GM12864 (cell line): Measurements from ENCODE around the gene PDLIM4.
A peak's percentile ranks its signal among the peaks of the same experiment; 100 is the strongest.

ENCODE experiments used
- DNase-seq: peaks from one replicate; pipeline ENCODE4 v3.0.0-alpha.2; 2011; ENCODE audit warnings: low read depth
- H3K4me3 ChIP-seq: 2 replicates; pipeline ENCODE4 v1.5.1; 2011; ENCODE audit warnings: mild to moderate bottlenecking, low read depth, low read length, control low read depth
- TF ChIP-seq, protein P1 (sequence below): IDR thresholded peaks from 2 replicates; pipeline ENCODE4 v1.5.1; 2011; ENCODE audit warnings: low read depth, mild to moderate bottlenecking, moderate library complexity, low read length, control low read depth, inconsistent platforms; ENCODE audit errors: missing control alignments

PDLIM4 gene

GRCh38 chr5:132283423-132284043 is 26.0 kb downstream of the PDLIM4 start:
- no peak for DNase-seq

DNA sequence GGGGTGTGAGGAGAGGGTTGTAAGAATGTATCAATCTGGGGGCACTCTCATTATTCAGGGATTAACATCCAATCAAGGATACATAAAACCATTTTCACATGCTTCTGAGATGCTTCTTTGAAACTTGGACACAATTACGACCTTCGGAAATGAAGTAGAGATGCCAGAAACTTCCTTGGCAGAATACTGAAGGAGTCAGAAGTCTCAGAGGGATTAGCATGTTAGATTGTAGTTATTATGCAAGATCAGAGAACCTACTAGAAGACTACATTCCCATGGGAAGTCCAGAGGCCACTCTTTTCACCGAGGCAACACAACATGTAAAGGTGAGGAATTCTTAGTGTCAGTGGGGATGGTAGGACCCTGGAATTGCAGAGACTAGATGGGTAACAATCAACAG is 31.6 kb downstream of the PDLIM4 start:
- TF ChIP-seq, protein P1, sequence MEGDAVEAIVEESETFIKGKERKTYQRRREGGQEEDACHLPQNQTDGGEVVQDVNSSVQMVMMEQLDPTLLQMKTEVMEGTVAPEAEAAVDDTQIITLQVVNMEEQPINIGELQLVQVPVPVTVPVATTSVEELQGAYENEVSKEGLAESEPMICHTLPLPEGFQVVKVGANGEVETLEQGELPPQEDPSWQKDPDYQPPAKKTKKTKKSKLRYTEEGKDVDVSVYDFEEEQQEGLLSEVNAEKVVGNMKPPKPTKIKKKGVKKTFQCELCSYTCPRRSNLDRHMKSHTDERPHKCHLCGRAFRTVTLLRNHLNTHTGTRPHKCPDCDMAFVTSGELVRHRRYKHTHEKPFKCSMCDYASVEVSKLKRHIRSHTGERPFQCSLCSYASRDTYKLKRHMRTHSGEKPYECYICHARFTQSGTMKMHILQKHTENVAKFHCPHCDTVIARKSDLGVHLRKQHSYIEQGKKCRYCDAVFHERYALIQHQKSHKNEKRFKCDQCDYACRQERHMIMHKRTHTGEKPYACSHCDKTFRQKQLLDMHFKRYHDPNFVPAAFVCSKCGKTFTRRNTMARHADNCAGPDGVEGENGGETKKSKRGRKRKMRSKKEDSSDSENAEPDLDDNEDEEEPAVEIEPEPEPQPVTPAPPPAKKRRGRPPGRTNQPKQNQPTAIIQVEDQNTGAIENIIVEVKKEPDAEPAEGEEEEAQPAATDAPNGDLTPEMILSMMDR, result no peak
- no peak overlapping the region for H3K4me3 ChIP-seq
- DNase-seq, result no peak

More at GRCh38 chr5:132283423-132284043, 26.0 kb downstream of the PDLIM4 start:
- H3K4me3 ChIP-seq, result no peak overlapping the region
- TF ChIP-seq, protein P1, result peak; percentile 65

- no peak for DNase-seq
- no peak overlapping the region for H3K4me3 ChIP-seq
- TF ChIP-seq, protein P1, result no peak
These were observed 33.5 kb downstream of the PDLIM4 start for GRCh38 chr5:132291026-132291425.

DNA sequence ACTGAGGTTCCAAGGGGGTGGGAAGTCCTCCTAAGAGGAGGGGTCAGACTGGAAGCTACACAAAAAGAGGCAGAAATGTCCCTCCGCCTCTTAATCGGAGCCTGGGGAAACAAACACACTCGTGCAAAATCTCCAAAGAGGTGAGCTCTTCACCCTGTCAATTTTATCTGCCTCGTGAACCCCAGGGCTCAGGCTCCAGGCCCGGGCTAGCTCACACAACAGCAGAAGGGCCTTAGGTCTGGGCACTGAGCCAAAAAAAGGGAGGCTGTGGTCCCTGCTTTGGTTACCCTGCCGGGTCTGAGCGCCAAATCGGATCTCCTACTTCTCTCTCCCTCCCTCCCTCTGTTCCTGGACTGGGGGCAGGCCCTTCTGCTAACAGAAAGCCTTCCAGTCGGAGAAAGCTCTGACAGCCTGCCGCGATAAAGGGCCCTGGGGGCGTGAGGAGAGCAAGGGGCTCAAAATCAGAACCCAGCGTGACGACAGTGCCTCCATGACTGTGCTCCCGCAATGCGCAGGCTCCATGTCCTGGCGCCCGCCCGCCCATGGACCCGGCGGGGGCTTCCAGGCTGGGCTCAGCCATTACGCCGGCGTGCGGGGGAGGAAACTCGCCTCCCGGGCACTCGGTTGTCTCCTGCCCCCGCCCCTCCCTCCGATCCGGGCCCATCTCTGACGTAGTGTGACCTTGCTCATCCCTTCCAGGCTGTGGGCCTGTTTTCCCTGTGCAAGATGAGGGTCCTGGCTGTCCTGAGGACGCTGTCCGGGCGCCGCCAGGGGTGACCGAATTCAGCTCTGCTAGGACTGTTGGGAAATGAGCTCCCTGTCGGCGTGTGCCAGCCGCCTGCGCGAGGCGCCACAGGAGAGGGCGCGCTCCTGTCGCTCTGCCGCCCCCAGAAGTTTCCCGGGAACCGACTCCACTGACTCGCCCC is 35.8 kb downstream of the PDLIM4 start:
- TF ChIP-seq, protein P1, result peak; percentile 12
- DNase-seq, result no peak
- H3K4me3 ChIP-seq, result peak overlapping the region; percentile 53

- peak within 1 kb of the TSS; percentile 53 for H3K4me3 ChIP-seq
- DNase-seq, result no peak
- TF ChIP-seq, protein P1, result no peak
These were observed 36.7 kb downstream of the PDLIM4 start, which contains the start of gene SLC22A4 for GRCh38 chr5:132293992-132294727. Gene SLC22A4, plus strand, starts transcription at chr5:132294394. Its CDS starts 223 bp downstream, at chr5:132294617.

- no peak for DNase-seq
- peak overlapping the region; percentile 53 for H3K4me3 ChIP-seq
- TF ChIP-seq, protein P1, result no peak
These were observed 37.4 kb downstream of the PDLIM4 start for GRCh38 chr5:132294728-132295504.
